PC-9 (cell line): Measurements from ENCODE around the gene SV2C. TPM values are rescaled to one million over a fixed set of nuclear protein-coding genes. Genes with fewer than 3 reads are reported as not detected.

Experiments used
- BruUV-seq: library from RNA; stranded (reverse); fragments of 400-500 nt; replicated peaks from 2 replicates; lab custom pipeline; 2021; lab: Mats Ljungman, UMichigan
- CTCF ChIA-PET: fragments of 300-600 bp; sonication (Branson Sonifier 250); formaldehyde crosslinking; loops from one replicate; lab custom pipeline; 2022; ENCODE audit warnings: antibody characterized with exemption; lab: Charles Lee
- POLR2A ChIA-PET: fragments of 300-600 bp; sonication (Branson Sonifier 250); formaldehyde crosslinking; loops from one replicate; lab custom pipeline; 2022; ENCODE audit warnings: antibody characterized with exemption; ENCODE audit not compliant: unreplicated experiment; lab: Charles Lee
- DNase-seq, 2 experiments: peaks; one replicate each; pipeline versions ENCODE4 v3.0.0 to v3.0.0-alpha.2; 2015 to 2022; ENCODE audit warnings: mixed read lengths in 1 of 2
- H2AFZ ChIP-seq: fragments of 200-600 bp; sonication (generic); 2 replicates; pipeline ENCODE4 v1.8.1; 2017; ENCODE audit warnings: antibody characterized with exemption
- H3F3A ChIP-seq: fragments of 200-600 bp; sonication (generic); 2 replicates; pipeline ENCODE4 v1.8.1; 2017; ENCODE audit warnings: antibody characterized with exemption, mild to moderate bottlenecking, low read depth; ENCODE audit not compliant: insufficient read depth
- H3K27ac ChIP-seq: fragments of 200-600 bp; sonication (generic); 2 replicates; pipeline ENCODE4 v1.6.1; 2016; ENCODE audit warnings: mixed run types
- H3K27me3 ChIP-seq: fragments of 200-600 bp; sonication (generic); 2 replicates; pipeline ENCODE4 v1.6.1; 2016; ENCODE audit warnings: low read depth, mixed run types; ENCODE audit not compliant: insufficient read depth
- H3K36me3 ChIP-seq: fragments of 200-600 bp; sonication (generic); 2 replicates; pipeline ENCODE4 v1.6.1; 2016; ENCODE audit warnings: low read depth, mixed run types
- H3K4me1 ChIP-seq: fragments of 200-600 bp; sonication (generic); replicated peaks from 2 replicates; pipeline ENCODE4 v1.6.1; 2016; ENCODE audit warnings: mixed run types; ENCODE audit not compliant: insufficient read depth
- H3K4me2 ChIP-seq: fragments of 200-600 bp; sonication (generic); 2 replicates; pipeline ENCODE4 v1.6.1; 2017; ENCODE audit warnings: mixed run types
- H3K4me3 ChIP-seq: fragments of 200-600 bp; sonication (generic); 2 replicates; pipeline ENCODE4 v1.6.1; 2016; ENCODE audit warnings: mixed run types
- H3K79me2 ChIP-seq: fragments of 200-600 bp; sonication (generic); 2 replicates; pipeline ENCODE4 v1.6.1; 2017; ENCODE audit warnings: low read depth, mixed run types
- H3K9me2 ChIP-seq: fragments of 200-600 bp; sonication (generic); 2 replicates; pipeline ENCODE4 v1.8.1; 2017; ENCODE audit warnings: mild to moderate bottlenecking; ENCODE audit not compliant: insufficient read depth
- H3K9me3 ChIP-seq: fragments of 200-600 bp; sonication (generic); 2 replicates; pipeline ENCODE4 v1.8.1; 2016; ENCODE audit warnings: low read depth; ENCODE audit not compliant: insufficient read depth
- H4K20me1 ChIP-seq: fragments of 200-600 bp; sonication (generic); 2 replicates; pipeline ENCODE4 v1.8.1; 2017; ENCODE audit not compliant: insufficient read depth
- CTCF ChIP-seq: fragments of 200-600 bp; sonication (generic); conservative IDR thresholded peaks from 2 replicates; pipeline ENCODE4 v1.6.1; 2017; ENCODE audit warnings: mixed run types, antibody characterized with exemption, mild to moderate bottlenecking, moderate library complexity
- EZH2 ChIP-seq: fragments of 200-600 bp; sonication (generic); IDR thresholded peaks from 2 replicates; pipeline ENCODE4 v1.8.0; 2017; ENCODE audit warnings: antibody characterized with exemption, low read depth
- intact Hi-C: fragments of 100-400 bp; cut with micrococcal nuclease; formaldehyde crosslinking; loops from one replicate; pipeline ENCODE4 v1.10.0; 2022; ENCODE audit not compliant: unreplicated experiment
- total RNA-seq: library from RNA; stranded (reverse); gene quantifications from 2 replicates; pipeline ENCODE4 v1.2.3, GENCODE V29; 2021

Gene SV2C
- total RNA-seq, 1 experiment from 2014 or later, result not detected

DNA sequence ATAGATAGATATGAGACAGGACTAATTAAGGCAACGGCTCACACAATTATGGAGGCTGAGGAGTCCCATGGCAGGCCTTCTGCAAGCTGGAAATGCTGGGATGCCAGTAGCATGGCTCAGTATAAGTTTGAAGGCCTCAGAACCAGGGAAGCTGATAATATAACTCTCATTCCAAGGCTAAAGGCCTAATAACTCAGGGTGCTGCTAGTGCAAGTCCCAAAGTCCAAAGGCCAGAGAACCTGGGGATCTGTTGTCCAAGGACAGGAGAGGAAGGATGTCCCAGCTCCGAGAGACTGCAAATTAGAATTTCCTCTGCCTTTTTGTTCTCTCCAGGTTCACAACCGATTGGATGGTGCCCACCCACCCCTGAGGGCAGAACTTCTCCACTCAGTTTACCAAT lies 114.5 kb downstream of the SV2C start:
- no peaks in the 10 kb centered on the region for H4K20me1 ChIP-seq
- H3F3A ChIP-seq, result no peaks in the 10 kb centered on the region
- TF ChIP-seq EZH2 (no peak), CTCF (no peak)
- no peak overlapping the region for H2AFZ ChIP-seq
- H3K4me2 ChIP-seq, result no peak overlapping the region
- no peak overlapping the region for H3K27ac ChIP-seq
- CTCF ChIA-PET, result no interaction called here
- no peaks in the 10 kb centered on the region for H3K27me3 ChIP-seq
- H3K9me2 ChIP-seq, result no peaks in the 10 kb centered on the region; the same call in 1 of the 2 replicates
- no TSS peak for BruUV-seq
- intact Hi-C loops, result no loop called here
- POLR2A ChIA-PET, result interaction anchor here (0.7 kb wide), 1 partner anchor 19 kb away, joined by 7 read pairs; no protein-coding TSS in a partner anchor
- no peaks in the 10 kb centered on the region for H3K79me2 ChIP-seq
- no peaks in the 10 kb centered on the region for H3K36me3 ChIP-seq
- no peak overlapping the region for H3K4me3 ChIP-seq
- DNase-seq, result no peak
- no peaks in the 10 kb centered on the region for H3K4me1 ChIP-seq
- H3K9me3 ChIP-seq, result no peaks in the 10 kb centered on the region

DNA sequence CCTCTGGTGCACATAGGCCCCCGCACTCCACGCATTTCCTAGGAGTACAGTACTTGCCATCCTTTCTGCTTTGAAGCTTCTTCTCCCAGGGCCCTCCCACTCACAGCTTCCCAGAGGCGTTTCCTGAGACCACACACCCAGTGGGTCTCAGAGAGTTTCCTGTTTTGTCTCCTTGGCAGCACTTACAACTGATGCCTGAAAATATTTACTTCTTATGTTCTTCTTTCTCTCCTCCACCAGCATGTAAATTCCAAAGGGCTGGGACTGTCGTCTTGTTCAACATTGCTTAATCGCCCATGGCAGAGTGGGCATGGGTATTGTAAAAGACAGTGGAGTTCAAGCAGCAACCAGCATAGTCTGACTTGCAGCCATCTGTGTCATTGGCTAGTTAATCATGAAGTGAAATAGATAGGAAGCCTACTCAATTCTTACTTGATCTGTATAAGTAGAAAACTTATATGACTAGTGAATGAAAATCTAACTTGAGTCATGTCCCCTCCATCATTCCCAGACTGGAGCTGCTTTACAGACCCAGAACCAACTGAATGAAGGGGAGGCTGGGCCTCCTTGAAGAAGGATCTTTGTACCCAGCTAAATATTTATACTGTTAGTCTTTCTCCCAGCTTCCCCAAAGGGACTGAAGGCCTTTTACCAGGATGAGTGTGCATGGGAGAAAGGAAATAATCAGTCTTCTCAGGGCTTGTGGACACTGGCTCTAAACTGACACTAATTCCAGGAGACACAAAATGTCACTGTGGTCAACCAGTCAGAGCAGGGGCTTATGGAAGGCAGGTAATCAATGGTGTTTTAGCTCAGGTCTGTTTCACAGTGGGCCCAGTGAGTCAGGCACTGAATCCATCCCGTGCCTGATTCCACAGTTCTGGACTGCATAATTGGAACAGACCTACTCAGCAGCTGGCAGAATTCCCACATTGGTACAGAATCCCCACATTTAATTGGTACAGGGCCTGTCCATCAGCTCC lies 116.4 kb downstream of the SV2C start:
- Histone ChIP-seq H3K27ac (no peak overlapping the region), H3F3A (no peaks in the 10 kb centered on the region), H3K36me3 (no peaks in the 10 kb centered on the region), H3K4me1 (no peaks in the 10 kb centered on the region), H3K9me2 (no peaks in the 10 kb centered on the region; the same call in 1 of the 2 replicates), H3K27me3 (no peaks in the 10 kb centered on the region), H2AFZ (no peak overlapping the region), H3K4me3 (no peak overlapping the region), H3K79me2 (no peaks in the 10 kb centered on the region), H3K9me3 (no peaks in the 10 kb centered on the region), H4K20me1 (no peaks in the 10 kb centered on the region), H3K4me2 (no peak overlapping the region)
- DNase-seq, result no peak
- CTCF ChIA-PET, result no interaction called here
- no TSS peak for BruUV-seq
- no peak for TF ChIP-seq EZH2
- no peak for TF ChIP-seq CTCF
- POLR2A ChIA-PET, result interaction anchor here (0.6 kb wide), 1 partner anchor 788 kb away, joined by 8 read pairs; no protein-coding TSS in a partner anchor
- intact Hi-C loops, result no loop called here

GRCh38 chr5:76202182-76202581 lies 119.0 kb downstream of the SV2C start:
- H3K9me2 ChIP-seq, result no peaks in the 10 kb centered on the region; the same call in 1 of the 2 replicates
- no peaks in the 10 kb centered on the region for H3K27me3 ChIP-seq
- ChIA-PET CTCF (no interaction called here), POLR2A (no interaction called here)
- no peak for TF ChIP-seq EZH2
- TF ChIP-seq CTCF, result no peak
- no peaks in the 10 kb centered on the region for H4K20me1 ChIP-seq
- BruUV-seq, result no TSS peak
- intact Hi-C loops, result no loop called here
- no peak overlapping the region for H2AFZ ChIP-seq
- no peak overlapping the region for H3K4me3 ChIP-seq
- H3F3A ChIP-seq, result no peaks in the 10 kb centered on the region
- no peak overlapping the region for H3K27ac ChIP-seq
- no peak for DNase-seq
- H3K4me1 ChIP-seq, result no peaks in the 10 kb centered on the region
- no peak overlapping the region for H3K4me2 ChIP-seq
- no peaks in the 10 kb centered on the region for H3K79me2 ChIP-seq
- H3K36me3 ChIP-seq, result no peaks in the 10 kb centered on the region
- no peaks in the 10 kb centered on the region for H3K9me3 ChIP-seq
